Muscle of leg (tissue), 16 donors: ENCODE measurements around the gene TMEM252. TPM values are rescaled to one million over a fixed set of nuclear protein-coding genes. Genes with fewer than 3 reads are reported as not detected.

Experiments
- DNase-seq: peaks from one replicate; pipeline ENCODE4 v3.0.0; 2013
- H3K27ac ChIP-seq: one replicate; pipeline ENCODE4 v1.5.1; 2013; ENCODE audit warnings: mild to moderate bottlenecking, low read length, control low read depth
- H3K27me3 ChIP-seq: one replicate; pipeline ENCODE4 v1.6.1; 2013; ENCODE audit warnings: low read length; ENCODE audit not compliant: control insufficient read depth, insufficient read depth
- H3K36me3 ChIP-seq: one replicate; pipeline ENCODE4 v1.6.1; 2013; ENCODE audit warnings: low read length; ENCODE audit not compliant: control insufficient read depth, insufficient read depth
- H3K4me1 ChIP-seq: one replicate; pipeline ENCODE4 v1.6.1; 2013; ENCODE audit warnings: low read length; ENCODE audit not compliant: control insufficient read depth, insufficient read depth
- H3K4me3 ChIP-seq: one replicate; pipeline ENCODE4 v1.5.1; 2013; ENCODE audit warnings: low read length, control low read depth
- H3K9me3 ChIP-seq: replicated peaks from 2 replicates; pipeline ENCODE4 v1.6.1; 2013; ENCODE audit warnings: low read depth, low read length; ENCODE audit not compliant: control insufficient read depth
- WGBS: methylation state at CpG from one replicate; pipeline ENCODE4 v1.1.5; 2013; ENCODE audit warnings: missing lambda C conversion rate; ENCODE audit not compliant: insufficient coverage; 5-methylcytosine and 5-hydroxymethylcytosine counted together
- long read RNA-seq, 11 donors: transcript quantifications; one replicate each; lab custom pipeline, GENCODE V29; 2026
- polyA plus RNA-seq, 8 donors: library from polyadenylated mRNA; unstranded; fragments of 120-200 nt; gene quantifications; one replicate each; pipeline versions ENCODE4 v1.2.1 to v1.2.3, GENCODE V29; 2013; ENCODE audit warnings: inconsistent platforms in 1 of 8, low replicate concordance in 1 of 8; ENCODE audit not compliant: insufficient read length in 8 of 8, insufficient read depth in 1 of 8
- total RNA-seq: library from RNA; stranded (reverse); fragments of 120-200 nt; gene quantifications from one replicate; pipeline ENCODE4 v1.2.4, GENCODE V29; 2013

Gene TMEM252, protein sequence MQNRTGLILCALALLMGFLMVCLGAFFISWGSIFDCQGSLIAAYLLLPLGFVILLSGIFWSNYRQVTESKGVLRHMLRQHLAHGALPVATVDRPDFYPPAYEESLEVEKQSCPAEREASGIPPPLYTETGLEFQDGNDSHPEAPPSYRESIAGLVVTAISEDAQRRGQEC
- total RNA-seq (0.09 TPM), polyA plus RNA-seq (1 to 10 TPM; 1.1 to 2.4 (median 1.4) TPM)
- long read RNA-seq, donor 1 = 0 reads
- long read RNA-seq, donor 2 = 0 reads
- long read RNA-seq, donor 3 = 0 reads
- long read RNA-seq, donor 4 = 0 reads
- long read RNA-seq, donor 5 = 0 reads
- long read RNA-seq, donor 6 = 0 reads
- long read RNA-seq, donor 7 = 0 reads
- long read RNA-seq, donor 8 = 0 reads
- long read RNA-seq, donor 9 = 0 reads
- long read RNA-seq, donor 10 = 0 reads
- long read RNA-seq, donor 11 = 0 reads

DNA sequence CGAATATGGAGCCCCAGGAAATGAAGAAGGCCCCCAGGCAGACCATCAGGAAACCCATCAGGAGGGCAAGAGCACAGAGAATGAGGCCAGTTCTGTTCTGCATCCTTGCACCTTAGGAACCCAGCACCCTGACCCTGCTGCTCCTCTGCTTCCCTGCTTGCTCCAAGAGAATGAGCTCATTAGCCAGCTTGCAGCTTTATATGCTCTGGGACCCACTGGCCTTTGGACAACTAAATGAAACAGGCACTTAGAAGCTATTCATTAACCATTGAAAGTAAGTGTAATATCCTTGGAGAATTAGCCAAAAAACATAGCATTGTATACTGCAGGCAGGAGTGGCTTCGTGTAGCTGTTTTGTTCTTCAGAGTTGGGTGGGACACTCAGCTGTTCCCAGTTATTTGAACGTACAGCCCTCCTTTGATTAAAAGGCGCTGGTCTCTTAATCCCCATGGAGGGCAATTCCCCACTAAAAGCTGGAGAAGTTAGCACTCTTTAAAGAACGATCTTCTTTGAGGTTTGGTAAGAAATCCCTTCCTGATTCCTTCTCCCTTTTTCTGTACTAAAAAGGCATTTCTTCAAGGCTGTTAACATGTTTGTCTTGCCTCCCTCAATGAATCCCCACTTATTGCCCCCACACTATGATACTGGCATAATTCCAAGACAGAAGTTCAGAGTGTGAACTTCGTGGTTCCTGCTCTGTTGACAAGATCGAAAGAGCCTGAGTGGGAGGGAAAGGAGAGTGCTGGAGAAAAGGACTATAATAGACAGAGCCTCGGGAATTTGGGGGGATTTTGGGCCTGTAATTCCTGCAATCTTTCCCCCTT lies at the start of gene TMEM252:
TSS of gene TMEM252 (minus strand) at position 172 of the 824 bp plus-strand sequence. CDS start at position 103, 69 bp downstream.
- Histone ChIP-seq H3K36me3 (no peaks in the 10 kb centered on the region), H3K27me3 (no peaks in the 10 kb centered on the region), H3K27ac (no peak within 1 kb of the TSS), H3K4me1 (peaks cover 25% of the 10 kb centered on the region), H3K9me3 (no peaks in the 10 kb centered on the region), H3K4me3 (no peak within 1 kb of the TSS)
- no peak for DNase-seq
- WGBS = 37% methylated on average over 2 of the region's 8 CpGs

GRCh38 chr9:68585034-68585761 lies 44.5 kb upstream of the TMEM252 start:
- WGBS = 89% methylated on average over 7 of the region's 19 CpGs
- DNase-seq = no peak
- Histone ChIP-seq H3K4me1 (no peaks in the 10 kb centered on the region), H3K9me3 (no peaks in the 10 kb centered on the region), H3K27ac (no peak overlapping the region), H3K4me3 (no peak overlapping the region), H3K27me3 (no peaks in the 10 kb centered on the region), H3K36me3 (no peaks in the 10 kb centered on the region)

GRCh38 chr9:68584189-68585033 lies 43.7 kb upstream of the TMEM252 start:
- Histone ChIP-seq H3K4me1 (no peaks in the 10 kb centered on the region), H3K36me3 (no peaks in the 10 kb centered on the region), H3K27ac (no peak overlapping the region), H3K9me3 (no peaks in the 10 kb centered on the region), H3K4me3 (no peak overlapping the region), H3K27me3 (no peaks in the 10 kb centered on the region)
- WGBS = 50% methylated on average over 1 of the region's 16 CpGs
- peak; percentile 89 for DNase-seq

- Histone ChIP-seq H3K36me3 (no peaks in the 10 kb centered on the region), H3K4me3 (no peak overlapping the region), H3K9me3 (no peaks in the 10 kb centered on the region), H3K4me1 (no peaks in the 10 kb centered on the region), H3K27ac (no peak overlapping the region), H3K27me3 (no peaks in the 10 kb centered on the region)
- WGBS = 75% methylated on average over 3 of the region's 3 CpGs
- DNase-seq = no peak
Measured at GRCh38 chr9:68581696-68582095, 41.0 kb upstream of the TMEM252 start.

- Histone ChIP-seq H3K9me3 (no peaks in the 10 kb centered on the region), H3K4me1 (no peaks in the 10 kb centered on the region), H3K4me3 (no peak overlapping the region), H3K36me3 (no peaks in the 10 kb centered on the region), H3K27me3 (no peaks in the 10 kb centered on the region), H3K27ac (no peak overlapping the region)
- 53% methylated on average over 3 of the region's 7 CpGs for WGBS
- DNase-seq = no peak
Measured at GRCh38 chr9:68577774-68578591, 37.3 kb upstream of the TMEM252 start.

- no peaks in the 10 kb centered on the region for H3K9me3 ChIP-seq
- H3K27me3 ChIP-seq = no peaks in the 10 kb centered on the region
- 83% methylated on average over 1 of the region's 5 CpGs for WGBS
- H3K36me3 ChIP-seq = no peaks in the 10 kb centered on the region
- DNase-seq = no peak
- no peak overlapping the region for H3K4me3 ChIP-seq
- no peaks in the 10 kb centered on the region for H3K4me1 ChIP-seq
- H3K27ac ChIP-seq = no peak overlapping the region
Measured at GRCh38 chr9:68575817-68576216, 35.1 kb upstream of the TMEM252 start.

GRCh38 chr9:68574150-68574549 lies 33.5 kb upstream of the TMEM252 start:
- H3K4me3 ChIP-seq = no peak overlapping the region
- no peaks in the 10 kb centered on the region for H3K9me3 ChIP-seq
- H3K27me3 ChIP-seq = no peaks in the 10 kb centered on the region
- 75% methylated on average over 2 of the region's 3 CpGs for WGBS
- no peaks in the 10 kb centered on the region for H3K4me1 ChIP-seq
- no peaks in the 10 kb centered on the region for H3K36me3 ChIP-seq
- H3K27ac ChIP-seq = no peak overlapping the region
- DNase-seq = no peak

DNA sequence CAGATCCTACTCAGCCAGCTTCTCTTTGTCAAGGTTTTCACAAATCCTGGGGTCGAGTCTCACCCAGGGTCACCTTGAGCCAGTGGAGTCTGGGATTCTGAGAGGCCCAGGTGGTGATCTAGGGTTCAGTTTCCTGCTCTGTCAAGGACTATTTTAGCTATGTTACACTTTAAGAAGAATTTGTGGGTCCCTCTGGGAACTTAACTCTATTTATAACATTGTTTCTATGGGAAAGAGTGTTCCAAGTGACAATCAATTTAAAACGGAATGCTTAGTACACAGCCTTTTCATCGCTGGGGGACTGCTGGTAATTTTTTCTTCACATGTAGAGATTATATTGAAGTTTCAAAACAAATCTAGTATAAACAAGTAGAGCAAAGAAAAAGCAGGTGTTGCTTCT lies 26.9 kb upstream of the TMEM252 start:
- peak; percentile 23 for DNase-seq
- Histone ChIP-seq H3K4me1 (peaks cover 3% of the 10 kb centered on the region), H3K36me3 (no peaks in the 10 kb centered on the region), H3K9me3 (no peaks in the 10 kb centered on the region), H3K27ac (no peak overlapping the region), H3K4me3 (no peak overlapping the region), H3K27me3 (no peaks in the 10 kb centered on the region)
- WGBS = no CpG with 5 or more reads among the region's 3 CpGs

DNA sequence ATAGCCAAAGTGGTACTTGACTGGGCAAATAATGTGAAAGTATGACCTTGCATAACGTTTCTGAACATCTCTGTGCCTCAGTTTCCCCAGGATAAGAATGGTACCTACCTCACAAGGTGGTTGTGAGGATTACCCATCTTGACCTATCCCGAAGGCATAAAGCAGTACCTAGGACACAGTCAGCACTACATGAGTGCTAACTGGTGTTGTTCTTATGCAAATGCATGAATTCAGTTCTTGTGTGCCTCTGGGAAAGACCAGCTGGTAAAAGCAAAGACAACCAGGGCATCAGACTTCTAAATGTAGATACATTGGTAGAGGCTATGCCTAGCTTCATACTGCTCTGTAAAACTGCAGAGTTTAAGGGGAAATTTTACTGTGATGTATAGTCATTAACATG lies 21.8 kb upstream of the TMEM252 start:
- Histone ChIP-seq H3K27me3 (no peaks in the 10 kb centered on the region), H3K9me3 (no peaks in the 10 kb centered on the region), H3K27ac (no peak overlapping the region), H3K36me3 (no peaks in the 10 kb centered on the region), H3K4me1 (peaks cover 8% of the 10 kb centered on the region), H3K4me3 (no peak overlapping the region)
- no peak for DNase-seq
- WGBS = no CpG with 5 or more reads among the region's 2 CpGs
